SK-N-MC (cell line): ENCODE results near the gene FUT6.

Source experiments
- EZH2 ChIP-seq: fragments of 200-600 bp; sonication (generic); IDR thresholded peaks from one replicate; pipeline ENCODE4 v1.6.1; 2017; ENCODE audit warnings: antibody characterized with exemption
- FOXP2 ChIP-seq: optimal IDR thresholded peaks from 2 replicates; pipeline ENCODE3; 2011; ENCODE audit warnings: mild to moderate bottlenecking, moderate library complexity; ENCODE audit not compliant: insufficient read depth; ENCODE audit errors: extremely low read length, control extremely low read depth
- POLR2AphosphoS5 ChIP-seq: IDR thresholded peaks from 2 replicates; pipeline ENCODE4 v1.6.1; 2012; ENCODE audit warnings: mild to moderate bottlenecking, low read depth, low read length, borderline replicate concordance

DNA sequence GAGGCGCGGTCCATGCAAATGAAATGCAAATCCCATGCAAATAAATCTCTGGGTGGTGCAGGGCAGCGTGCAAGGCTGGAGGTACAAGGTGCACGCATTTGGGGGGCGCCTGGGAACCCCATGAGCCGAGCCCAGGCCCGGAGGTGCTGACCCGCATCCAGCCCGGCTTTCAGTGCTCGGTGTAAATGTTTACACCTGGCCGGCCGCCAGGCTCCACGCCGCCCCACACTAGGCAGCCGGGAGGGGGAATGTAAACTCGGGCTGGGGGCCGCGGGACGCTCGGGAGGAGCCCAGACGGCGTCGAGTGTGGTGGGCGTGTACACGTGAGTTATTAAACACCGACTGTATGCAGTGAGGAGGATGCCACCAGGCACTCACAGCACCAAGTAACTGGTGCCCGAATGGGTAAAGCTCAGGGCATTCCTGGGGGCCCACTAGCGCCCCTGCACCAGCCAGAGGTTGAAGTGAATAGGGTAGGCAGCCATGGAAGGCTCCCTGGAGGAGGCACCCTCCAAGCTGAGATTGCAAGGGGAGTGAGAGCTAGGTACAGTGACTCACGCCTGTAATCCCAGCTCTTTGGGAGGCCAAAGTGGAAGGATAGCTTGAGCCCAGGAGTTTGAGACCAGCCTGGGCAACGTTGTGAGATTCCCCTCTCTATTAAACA is 17.2 kb downstream of the FUT6 start:
- no peak for TF ChIP-seq EZH2
- no peak for TF ChIP-seq POLR2AphosphoS5
- no peak for TF ChIP-seq FOXP2
